22Rv1 (cell line): ENCODE results near the gene SLC29A3.

Experiments used
- CTCF ChIP-seq: fragments of 450-650 bp; IDR thresholded peaks from 2 replicates; pipeline ENCODE4 v1.5.1; 2017; ENCODE audit warnings: mild to moderate bottlenecking
- ZFX ChIP-seq: fragments of 450-650 bp; IDR thresholded peaks from 2 replicates; pipeline ENCODE4 v1.6.1; 2017; ENCODE audit warnings: antibody characterized with exemption, borderline replicate concordance

GRCh38 chr10:71276873-71277272 is 42.2 kb upstream of the SLC29A3 start:
- TF ChIP-seq CTCF (no peak), ZFX (no peak)
